GM23338 (cell line): ENCODE measurements around the gene CENPS. TPM values are rescaled to one million over a fixed set of nuclear protein-coding genes. Genes with fewer than 3 reads are reported as not detected.
"Not testable (repeated sequence)": the region's sequence is repeated elsewhere in the genome, so short reads cannot be mapped to it uniquely, and the experiment has no call there.

ENCODE experiments used
- ATAC-seq: fragments of 200-7000 bp; cut with Tn5 transposase; 3 replicates; pipeline ENCODE4 v1.9.1; 2020
- DNase-seq: peaks from one replicate; pipeline ENCODE4 v3.0.0-alpha.2; 2015; ENCODE audit warnings: low spot score
- H2AFZ ChIP-seq: fragments of 200-600 bp; sonication (generic); 2 replicates; pipeline ENCODE4 v1.8.0; 2016; ENCODE audit warnings: antibody characterized with exemption, mild to moderate bottlenecking, moderate library complexity
- H3F3A ChIP-seq: fragments of 200-600 bp; sonication (generic); replicated peaks from 2 replicates; pipeline ENCODE4 v1.8.0; 2017; ENCODE audit warnings: antibody characterized with exemption, mixed run types, low read depth
- H3K27ac ChIP-seq: fragments of 200-600 bp; sonication (generic); 2 replicates; pipeline ENCODE4 v1.6.1; 2016; ENCODE audit warnings: low read depth
- H3K27me3 ChIP-seq: fragments of 200-600 bp; sonication (generic); 2 replicates; pipeline ENCODE4 v1.8.0; 2016; ENCODE audit warnings: mild to moderate bottlenecking, mixed run types, moderate library complexity; ENCODE audit not compliant: insufficient read depth
- H3K36me3 ChIP-seq: fragments of 200-600 bp; sonication (generic); 2 replicates; pipeline ENCODE4 v1.8.0; 2016; ENCODE audit warnings: mild to moderate bottlenecking; ENCODE audit not compliant: insufficient read depth
- H3K4me1 ChIP-seq: fragments of 200-600 bp; sonication (generic); 2 replicates; pipeline ENCODE4 v1.8.0; 2016; ENCODE audit warnings: mild to moderate bottlenecking, moderate library complexity; ENCODE audit not compliant: insufficient read depth
- H3K4me2 ChIP-seq: fragments of 200-600 bp; sonication (generic); 2 replicates; pipeline ENCODE4 v1.7.1; 2017; ENCODE audit warnings: mixed run types
- H3K4me3 ChIP-seq: fragments of 200-600 bp; sonication (generic); 2 replicates; pipeline ENCODE4 v1.6.1; 2016; ENCODE audit warnings: mixed run types
- H3K79me2 ChIP-seq: fragments of 200-600 bp; sonication (generic); replicated peaks from 2 replicates; pipeline ENCODE4 v1.8.0; 2017; ENCODE audit warnings: mild to moderate bottlenecking; ENCODE audit not compliant: insufficient read depth
- H3K9me2 ChIP-seq: fragments of 200-600 bp; sonication (generic); 2 replicates; pipeline ENCODE4 v1.8.0; 2017; ENCODE audit not compliant: insufficient read depth
- H4K20me1 ChIP-seq: fragments of 200-600 bp; sonication (generic); replicated peaks from 2 replicates; pipeline ENCODE4 v1.8.0; 2017; ENCODE audit warnings: mild to moderate bottlenecking; ENCODE audit not compliant: insufficient read depth
- H3K27ac Mint-ChIP-seq: 2 replicates; pipeline ENCODE4 v1.8.0; 2020; ENCODE audit warnings: inconsistent platforms, mild to moderate bottlenecking, moderate library complexity, mixed read lengths
- H3K27me3 Mint-ChIP-seq: 3 replicates; pipeline ENCODE4 v1.8.0; 2022; ENCODE audit warnings: low read depth, mild to moderate bottlenecking, moderate library complexity, mixed read lengths, inconsistent platforms; ENCODE audit not compliant: insufficient read depth, poor library complexity
- H3K36me3 Mint-ChIP-seq: 3 replicates; pipeline ENCODE4 v1.8.0; 2021; ENCODE audit warnings: low read depth, mild to moderate bottlenecking, inconsistent platforms, moderate library complexity, mixed read lengths
- H3K4me1 Mint-ChIP-seq: 3 replicates; pipeline ENCODE4 v1.8.0; 2020; ENCODE audit warnings: mild to moderate bottlenecking, inconsistent platforms, mixed read lengths
- H3K4me3 Mint-ChIP-seq: 3 replicates; pipeline ENCODE4 v1.8.0; 2021; ENCODE audit warnings: moderate library complexity, mild to moderate bottlenecking, inconsistent platforms, mixed read lengths
- H3K9me3 Mint-ChIP-seq: 3 replicates; pipeline ENCODE4 v1.8.0; 2020; ENCODE audit warnings: moderate library complexity, mild to moderate bottlenecking, inconsistent platforms, mixed read lengths
- CREB1 ChIP-seq: fragments of 250-450 bp; sonication (Bioruptor Pico); IDR thresholded peaks from 2 replicates; pipeline ENCODE4 v1.5.0; 2020; ENCODE audit warnings: low read depth, mild to moderate bottlenecking, moderate library complexity
- ETS1 ChIP-seq: IDR thresholded peaks from 2 replicates; pipeline ENCODE4 v1.6.1; 2016; ENCODE audit warnings: antibody characterized with exemption
- JUNB ChIP-seq: IDR thresholded peaks from one replicate; pipeline ENCODE4 v1.6.1; 2016; ENCODE audit warnings: antibody characterized with exemption; ENCODE audit not compliant: unreplicated experiment
- POLR2AphosphoS5 ChIP-seq: IDR thresholded peaks from 2 replicates; pipeline ENCODE4 v1.6.1; 2016; ENCODE audit warnings: antibody characterized with exemption, low read depth
- STAT1 ChIP-seq: IDR thresholded peaks from one replicate; pipeline ENCODE4 v1.6.1; 2016; ENCODE audit warnings: antibody characterized with exemption; ENCODE audit not compliant: unreplicated experiment
- polyA plus RNA-seq: library from polyadenylated mRNA; unstranded; fragments of >200 nt; fragmentation: Nextera tagmentation; extraction: Ambion mirVana; gene quantifications from 2 replicates; pipeline ENCODE4 v1.2.1, GENCODE V29; 2016
- total RNA-seq: library from RNA; depleted of rRNA; stranded (reverse); fragments of >200 nt; shearing (Covaris generic); gene quantifications from 2 replicates; pipeline ENCODE4 v1.2.3, GENCODE V29; 2014
- TF ChIP-seq, protein P1 (sequence below), 2 experiments: fragments of 200-600 bp in 1 of 2; sonication (generic) in 1 of 2; conservative IDR thresholded peaks; 2 replicates each; pipeline versions ENCODE4 v1.5.1 to v1.6.1; 2016 to 2017; ENCODE audit warnings: antibody characterized with exemption in 2 of 2, low read depth in 2 of 2, mild to moderate bottlenecking in 2 of 2, moderate library complexity in 1 of 2

CENPS gene
- total and polyA plus RNA-seq, 2 experiments from 2014 or later: 4.7 to 31.3 TPM

DNA sequence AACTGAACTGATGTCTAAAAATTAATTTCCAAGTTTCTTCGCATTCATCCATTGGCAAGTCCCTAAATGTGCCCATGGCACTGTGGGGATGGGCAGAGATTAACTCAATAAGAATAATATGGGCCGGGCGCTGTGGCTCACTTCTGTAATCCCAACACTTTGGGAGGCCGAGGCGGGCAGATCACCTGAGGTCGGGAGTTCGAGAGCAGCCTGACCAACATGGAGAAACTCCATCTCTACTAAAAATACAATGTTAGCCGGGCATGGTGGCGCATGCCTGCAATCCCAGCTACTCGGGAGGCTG lies 44.0 kb downstream of the CENPS start:
- H3K9me2 ChIP-seq, DNase-seq, H3K9me3 Mint-ChIP-seq, H3K27ac ChIP-seq, H3K27me3 ChIP-seq, H3K36me3 ChIP-seq, ATAC-seq: not testable (repeated sequence)
- Mint-ChIP-seq H3K27ac (peak overlapping the region; percentile 78), H3K4me3 (peak overlapping the region; percentile 94), H3K27me3 (peaks cover 11% of the 10 kb centered on the region), H3K4me1 (peaks cover 22% of the 10 kb centered on the region), H3K36me3 (peaks cover 14% of the 10 kb centered on the region; the same call in 2 of the 3 replicates)
- Histone ChIP-seq H3K4me3 (peak overlapping the region; percentile 99), H2AFZ (peak overlapping the region; percentile 61; the same call in 1 of the 2 replicates), H3K79me2 (peaks cover 68% of the 10 kb centered on the region), H4K20me1 (peaks cover 24% of the 10 kb centered on the region), H3F3A (peaks cover 17% of the 10 kb centered on the region), H3K4me2 (peak overlapping the region; percentile 68; the same call in 1 of the 2 replicates), H3K4me1 (peaks cover 20% of the 10 kb centered on the region)

DNA sequence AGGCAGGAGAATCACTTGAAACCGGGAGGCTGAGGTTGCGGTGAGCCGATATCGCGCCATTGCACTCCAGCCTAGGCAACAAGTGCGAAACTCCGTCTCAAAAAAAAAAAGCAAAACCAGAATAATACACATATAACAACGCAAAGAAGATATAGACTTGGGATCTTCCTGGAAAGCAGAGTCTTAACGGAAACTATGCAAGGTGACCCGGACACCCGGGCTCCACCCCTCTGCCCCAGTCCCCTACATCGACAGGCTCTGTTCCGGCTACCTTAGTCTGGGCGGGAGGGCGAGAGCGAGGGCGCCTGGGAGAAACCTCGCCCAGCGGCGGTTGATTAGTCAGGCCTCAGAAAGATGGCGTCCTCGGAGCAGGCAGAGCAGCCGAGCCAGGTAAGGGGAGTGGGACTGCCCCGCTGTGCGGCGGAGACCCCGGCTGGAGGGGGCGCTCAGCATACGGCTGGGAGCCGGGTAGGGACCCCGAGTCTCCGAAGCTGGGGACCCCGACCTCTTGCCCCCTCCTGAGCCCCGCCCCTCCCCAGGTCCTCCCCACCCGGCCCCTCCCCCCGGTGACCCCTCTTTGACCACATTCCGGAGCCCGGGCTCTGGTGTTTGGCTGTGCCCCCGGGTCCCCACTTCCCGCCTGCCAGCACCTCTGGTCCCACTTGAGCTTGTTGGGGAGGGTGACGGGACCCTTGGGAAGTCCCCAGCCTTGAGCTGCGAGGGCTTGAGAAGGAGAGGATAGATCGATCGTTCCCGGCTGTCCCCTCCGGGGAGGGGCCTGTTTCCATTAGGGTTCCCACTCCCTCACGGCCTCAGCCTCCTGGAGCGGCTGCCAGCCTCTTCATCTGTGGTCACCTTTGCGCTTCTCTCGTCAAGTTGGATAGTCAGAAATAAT lies 44.6 kb downstream of the CENPS start, which contains the start of gene PEX14:
Gene PEX14, plus strand, starts transcription at position 338 of the 895 bp plus-strand sequence. Its CDS starts 17 bp downstream, at position 355.
- H3F3A ChIP-seq: peaks cover 14% of the 10 kb centered on the region
- H3K27me3 ChIP-seq: no peaks in the 10 kb centered on the region
- H3K27me3 Mint-ChIP-seq: peaks cover 11% of the 10 kb centered on the region
- DNase-seq: peak; percentile 98
- H4K20me1 ChIP-seq: peaks cover 24% of the 10 kb centered on the region
- H3K9me3 Mint-ChIP-seq: no peaks in the 10 kb centered on the region
- H2AFZ ChIP-seq: peak within 1 kb of the TSS; percentile 86
- no peaks in the 10 kb centered on the region for H3K36me3 ChIP-seq
- H3K4me1 Mint-ChIP-seq: peaks cover 22% of the 10 kb centered on the region
- peaks cover 68% of the 10 kb centered on the region for H3K79me2 ChIP-seq
- H3K4me3 ChIP-seq: peak within 1 kb of the TSS; percentile 99
- H3K4me3 Mint-ChIP-seq: peak within 1 kb of the TSS; percentile 94
- H3K36me3 Mint-ChIP-seq: peaks cover 8% of the 10 kb centered on the region; the same call in 2 of the 3 replicates
- TF ChIP-seq POLR2AphosphoS5 (peak; percentile 65), CREB1 (CRISPR knock-in tag) (0 out of 2 replicates have a peak, but pooled peaks have one; percentile 28), STAT1 (no peak), ETS1 (peak; percentile 98), JUNB (no peak)
- TF ChIP-seq, protein P1, sequence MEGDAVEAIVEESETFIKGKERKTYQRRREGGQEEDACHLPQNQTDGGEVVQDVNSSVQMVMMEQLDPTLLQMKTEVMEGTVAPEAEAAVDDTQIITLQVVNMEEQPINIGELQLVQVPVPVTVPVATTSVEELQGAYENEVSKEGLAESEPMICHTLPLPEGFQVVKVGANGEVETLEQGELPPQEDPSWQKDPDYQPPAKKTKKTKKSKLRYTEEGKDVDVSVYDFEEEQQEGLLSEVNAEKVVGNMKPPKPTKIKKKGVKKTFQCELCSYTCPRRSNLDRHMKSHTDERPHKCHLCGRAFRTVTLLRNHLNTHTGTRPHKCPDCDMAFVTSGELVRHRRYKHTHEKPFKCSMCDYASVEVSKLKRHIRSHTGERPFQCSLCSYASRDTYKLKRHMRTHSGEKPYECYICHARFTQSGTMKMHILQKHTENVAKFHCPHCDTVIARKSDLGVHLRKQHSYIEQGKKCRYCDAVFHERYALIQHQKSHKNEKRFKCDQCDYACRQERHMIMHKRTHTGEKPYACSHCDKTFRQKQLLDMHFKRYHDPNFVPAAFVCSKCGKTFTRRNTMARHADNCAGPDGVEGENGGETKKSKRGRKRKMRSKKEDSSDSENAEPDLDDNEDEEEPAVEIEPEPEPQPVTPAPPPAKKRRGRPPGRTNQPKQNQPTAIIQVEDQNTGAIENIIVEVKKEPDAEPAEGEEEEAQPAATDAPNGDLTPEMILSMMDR (conservative IDR thresholded peaks at IDR 0.05; ENCODE audit: low read depth in 2 of 2): 0 out of 4 replicates have a peak, but pooled peaks of 1 of the 2 experiments have one; percentile 11
- peak within 1 kb of the TSS; percentile 83 for H3K27ac Mint-ChIP-seq
- H3K4me1 ChIP-seq: peaks cover 20% of the 10 kb centered on the region
- H3K4me2 ChIP-seq: peak within 1 kb of the TSS; percentile 96
- H3K27ac ChIP-seq: peak within 1 kb of the TSS; percentile 97
- peak; percentile 82 for ATAC-seq
- no peaks in the 10 kb centered on the region for H3K9me2 ChIP-seq
